NCI-H2171 treated with DMSO at 0.1 percent for 48 hours (cell line): ENCODE results near the gene SIRPA.

Experiments
- DNase-seq: peaks from one replicate; lab custom pipeline; 2025; lab: John Stamatoyannopoulos, UW

SIRPA gene

GRCh38 chr20:1888796-1889463 lies 6.3 kb upstream of the SIRPA start:
- DNase-seq, result no peak

GRCh38 chr20:1890469-1891262 lies 4.5 kb upstream of the SIRPA start:
- DNase-seq, result no peak

GRCh38 chr20:1891263-1892118 lies 3.7 kb upstream of the SIRPA start:
- DNase-seq, result peak; percentile 45

GRCh38 chr20:1892119-1892385 lies 3.2 kb upstream of the SIRPA start:
- peak; percentile 37 for DNase-seq

DNA sequence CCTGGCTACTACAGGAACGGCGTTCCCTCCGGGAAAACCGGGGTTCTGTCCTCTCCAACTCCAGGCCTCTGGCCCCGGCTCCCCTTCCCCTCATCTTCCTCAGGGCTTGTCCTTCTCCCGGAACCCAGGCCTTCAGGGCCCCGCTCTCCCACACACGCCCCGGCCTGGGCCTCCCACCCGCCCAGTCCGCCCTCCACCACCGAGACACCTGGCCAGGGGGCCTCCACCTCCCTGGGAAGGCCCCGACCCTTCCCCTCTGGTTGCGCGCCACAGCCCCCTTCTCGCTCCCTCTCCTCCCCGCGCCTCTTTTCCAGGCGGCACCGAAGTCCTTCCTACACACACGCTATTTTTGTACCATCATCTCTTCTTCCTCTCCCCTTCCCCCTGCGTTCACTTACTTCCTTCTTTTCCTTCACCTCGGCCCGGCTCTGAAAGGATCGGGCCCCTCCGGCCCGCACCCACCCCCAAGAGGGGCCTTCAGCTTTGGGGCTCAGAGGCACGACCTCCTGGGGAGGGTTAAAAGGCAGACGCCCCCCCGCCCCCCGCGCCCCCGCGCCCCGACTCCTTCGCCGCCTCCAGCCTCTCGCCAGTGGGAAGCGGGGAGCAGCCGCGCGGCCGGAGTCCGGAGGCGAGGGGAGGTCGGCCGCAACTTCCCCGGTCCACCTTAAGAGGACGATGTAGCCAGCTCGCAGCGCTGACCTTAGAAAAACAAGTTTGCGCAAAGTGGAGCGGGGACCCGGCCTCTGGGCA lies 1.3 kb upstream of the SIRPA start:
- DNase-seq, result no peak

DNA sequence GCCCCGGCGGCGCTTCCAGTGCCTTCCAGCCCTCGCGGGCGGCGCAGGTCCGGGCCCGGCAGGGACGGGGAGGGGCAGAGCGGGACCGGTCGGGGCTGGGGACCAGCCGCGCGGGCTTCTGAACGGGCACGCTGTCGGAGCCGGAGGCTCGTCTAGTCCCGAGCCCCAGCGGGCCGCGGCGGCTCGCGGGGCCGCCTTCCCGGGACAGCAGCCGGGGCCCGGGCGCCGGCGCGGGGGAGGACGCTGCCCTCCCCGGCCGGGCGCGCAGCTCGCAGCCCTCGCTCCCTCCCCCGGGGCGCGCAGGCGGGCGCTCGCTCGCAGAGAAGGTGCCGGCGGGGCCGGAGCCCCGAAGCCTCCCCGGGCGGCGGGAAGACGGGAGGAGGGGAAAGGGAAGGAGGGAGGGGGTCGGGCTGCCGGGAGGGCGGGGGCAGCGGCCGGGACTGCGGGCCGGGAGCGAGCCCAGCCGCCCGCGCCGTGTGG lies 696 bp upstream of the SIRPA start:
- DNase-seq, result peak; percentile 64

DNA sequence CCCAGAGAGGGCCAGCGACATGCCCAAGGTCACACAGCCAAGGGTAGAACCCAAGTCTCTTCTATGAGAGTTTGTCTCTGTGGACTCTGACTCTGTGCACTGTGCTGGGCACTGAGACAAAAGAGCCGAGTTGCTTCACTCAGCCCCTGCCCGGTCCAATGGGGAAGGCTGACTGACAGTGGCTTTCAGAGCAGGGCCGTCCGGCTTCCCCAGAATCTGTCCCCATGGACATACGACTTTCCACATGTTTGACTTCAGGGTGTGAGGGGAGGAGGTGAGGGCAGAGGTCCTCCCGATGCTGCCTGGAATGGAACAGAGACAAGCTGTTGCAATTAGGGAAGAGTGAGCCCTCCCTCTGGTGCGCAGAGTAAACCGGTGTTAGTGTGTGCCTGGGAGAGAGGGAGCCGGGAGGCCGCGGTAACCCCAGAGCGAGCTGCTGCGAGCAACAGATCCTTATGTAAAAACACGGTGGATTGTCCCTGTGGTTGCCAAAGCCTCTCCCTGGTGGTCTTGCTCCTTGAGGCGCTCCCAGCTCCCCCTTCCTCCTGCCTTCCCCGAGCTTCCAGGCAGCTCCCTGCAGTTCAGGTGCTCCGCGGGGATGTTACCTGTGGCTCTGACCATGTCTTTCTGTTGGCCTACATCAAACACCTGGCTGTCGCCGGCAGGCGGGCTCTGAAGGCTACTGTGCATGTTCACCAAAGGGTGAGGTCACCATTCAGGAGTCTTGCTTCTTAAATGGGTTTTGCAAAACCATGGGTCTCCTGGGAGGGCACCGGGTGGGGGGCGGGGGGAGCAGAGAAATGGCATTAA lies 672 bp downstream of the SIRPA start:
- no peak for DNase-seq

DNA sequence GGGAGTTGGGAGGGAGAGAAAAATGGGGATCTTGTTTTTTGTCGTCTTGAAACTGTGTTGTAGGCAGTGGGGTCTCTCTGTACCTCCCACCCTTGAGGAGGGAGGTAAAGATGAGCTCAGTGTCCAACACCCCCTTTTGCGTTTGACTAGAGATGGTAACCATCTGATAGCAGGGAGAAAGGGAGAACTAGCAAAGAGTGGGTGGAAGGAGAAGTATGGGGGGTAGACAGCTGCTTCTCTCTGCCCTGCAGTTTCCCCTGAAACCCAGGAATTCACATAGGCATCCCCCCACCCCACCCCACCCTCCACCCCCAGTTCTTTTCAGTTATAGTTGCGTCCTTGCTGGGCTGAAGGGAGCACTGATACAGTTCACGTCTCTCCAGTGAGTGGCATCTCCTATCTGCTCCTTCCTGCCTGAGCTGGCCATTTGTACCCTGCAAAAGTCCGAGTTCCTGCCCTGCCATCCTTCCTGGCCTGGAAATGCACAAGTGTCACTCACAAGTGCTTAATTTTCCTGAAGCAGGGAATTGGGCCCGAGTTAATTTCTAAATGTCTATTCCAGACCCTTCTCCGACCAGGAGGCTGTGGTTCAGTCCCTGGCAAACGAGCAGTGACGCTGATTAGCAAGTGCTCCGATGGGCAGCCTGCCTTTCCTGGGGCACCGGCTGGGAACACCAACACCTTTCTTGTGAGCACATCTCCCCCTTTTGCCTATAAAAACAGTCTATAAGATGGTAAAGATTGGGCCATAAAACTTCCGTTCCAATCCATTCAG lies 1.5 kb downstream of the SIRPA start:
- DNase-seq, result no peak

DNA sequence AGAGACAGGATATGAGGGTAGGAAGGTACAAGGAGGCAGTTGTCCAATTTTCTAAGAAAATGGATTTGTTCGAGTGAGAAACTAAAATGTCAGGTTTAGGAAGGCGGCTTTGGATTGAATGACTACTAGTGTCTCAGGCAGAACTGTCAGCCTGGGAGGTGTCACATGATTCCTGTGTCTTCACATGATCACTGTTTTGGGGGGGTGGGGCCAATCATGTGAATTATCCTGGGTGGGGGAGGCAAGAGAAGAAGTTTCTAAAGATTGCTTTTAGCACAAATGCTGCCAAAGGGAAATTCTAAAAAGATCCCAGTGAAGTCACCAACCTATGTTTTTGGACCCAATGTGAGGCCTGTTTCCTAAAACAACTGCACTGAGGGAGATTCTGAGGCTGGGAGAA lies 2.3 kb downstream of the SIRPA start:
- no peak for DNase-seq

DNA sequence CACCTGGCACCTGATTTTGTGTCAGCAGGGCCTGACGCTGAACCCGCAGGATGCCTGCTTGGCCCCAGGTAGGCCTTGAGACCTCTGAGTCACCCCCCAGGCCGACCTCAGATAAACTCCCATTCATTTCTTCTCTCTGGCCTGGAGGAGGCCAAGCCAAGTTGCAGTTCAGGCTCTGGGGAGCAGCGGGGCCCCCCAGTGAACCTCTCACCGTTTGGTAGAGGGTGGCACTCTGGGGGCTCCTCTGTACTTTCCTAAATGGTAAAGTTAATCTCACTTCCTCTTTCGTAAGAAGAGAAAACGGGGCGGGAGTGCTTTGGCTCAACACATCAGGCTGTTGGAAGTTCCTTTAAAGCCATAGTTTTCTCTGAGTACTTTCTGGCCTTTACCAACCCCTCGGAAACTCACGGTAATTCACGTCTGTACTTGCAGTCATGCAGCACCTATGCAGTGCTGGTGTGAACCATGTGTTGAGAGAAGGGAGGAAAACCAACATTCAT lies 2.8 kb downstream of the SIRPA start:
- DNase-seq, result no peak

- DNase-seq, result no peak
These were observed 3.5 kb downstream of the SIRPA start for GRCh38 chr20:1898482-1899240.

GRCh38 chr20:1899241-1899525 lies 4.0 kb downstream of the SIRPA start:
- DNase-seq, result no peak

DNA sequence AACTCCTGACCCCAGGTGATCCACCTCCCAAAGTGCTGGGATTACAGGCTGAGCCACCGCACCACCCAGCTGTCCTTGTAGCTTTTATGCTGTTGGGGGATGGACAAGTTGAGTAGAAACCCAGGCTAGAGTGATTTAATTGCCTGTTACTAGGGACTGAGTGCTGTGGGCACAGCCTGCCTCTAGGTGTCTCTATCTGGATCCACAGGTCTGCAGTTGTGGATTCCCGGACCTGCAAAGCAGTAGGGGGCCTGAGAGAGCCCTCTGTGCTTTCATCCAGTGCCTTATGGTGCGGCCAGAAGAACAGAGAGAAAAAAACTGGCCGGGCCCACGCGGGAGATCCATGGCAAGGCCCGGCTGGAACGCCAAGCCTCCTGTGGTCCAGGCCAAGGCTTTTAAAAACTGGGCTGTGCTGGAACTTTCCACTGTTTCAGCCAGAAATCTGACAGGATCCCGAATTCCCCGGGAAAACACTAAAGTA lies 5.2 kb downstream of the SIRPA start:
- peak; percentile 87 for DNase-seq

GRCh38 chr20:1901704-1902103 lies 6.5 kb downstream of the SIRPA start:
- DNase-seq, result no peak

GRCh38 chr20:1902188-1902587 lies 7.0 kb downstream of the SIRPA start:
- no peak for DNase-seq

GRCh38 chr20:1904135-1904534 lies 8.9 kb downstream of the SIRPA start:
- DNase-seq, result no peak

GRCh38 chr20:1905009-1905408 lies 9.8 kb downstream of the SIRPA start:
- no peak for DNase-seq

DNA sequence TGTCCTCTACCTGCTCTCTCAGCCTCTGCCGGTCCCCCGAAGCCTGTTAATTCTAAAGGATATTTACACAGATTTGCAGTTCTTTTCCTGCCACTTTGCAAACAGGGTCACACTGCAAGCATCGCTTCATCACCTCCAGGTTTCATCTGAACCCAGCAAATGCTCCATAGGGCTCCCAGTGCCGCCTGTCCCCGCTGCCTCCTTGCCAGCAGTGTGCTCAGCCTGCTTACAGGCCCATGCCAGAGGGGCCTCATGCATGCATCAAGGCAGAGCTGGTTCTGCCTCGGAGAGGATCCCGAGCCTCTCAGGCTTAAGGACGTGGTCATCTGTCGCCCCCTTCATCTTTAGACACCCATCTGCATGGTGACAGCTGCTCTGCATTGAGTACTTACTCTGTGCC lies 10.5 kb downstream of the SIRPA start:
- no peak for DNase-seq

DNA sequence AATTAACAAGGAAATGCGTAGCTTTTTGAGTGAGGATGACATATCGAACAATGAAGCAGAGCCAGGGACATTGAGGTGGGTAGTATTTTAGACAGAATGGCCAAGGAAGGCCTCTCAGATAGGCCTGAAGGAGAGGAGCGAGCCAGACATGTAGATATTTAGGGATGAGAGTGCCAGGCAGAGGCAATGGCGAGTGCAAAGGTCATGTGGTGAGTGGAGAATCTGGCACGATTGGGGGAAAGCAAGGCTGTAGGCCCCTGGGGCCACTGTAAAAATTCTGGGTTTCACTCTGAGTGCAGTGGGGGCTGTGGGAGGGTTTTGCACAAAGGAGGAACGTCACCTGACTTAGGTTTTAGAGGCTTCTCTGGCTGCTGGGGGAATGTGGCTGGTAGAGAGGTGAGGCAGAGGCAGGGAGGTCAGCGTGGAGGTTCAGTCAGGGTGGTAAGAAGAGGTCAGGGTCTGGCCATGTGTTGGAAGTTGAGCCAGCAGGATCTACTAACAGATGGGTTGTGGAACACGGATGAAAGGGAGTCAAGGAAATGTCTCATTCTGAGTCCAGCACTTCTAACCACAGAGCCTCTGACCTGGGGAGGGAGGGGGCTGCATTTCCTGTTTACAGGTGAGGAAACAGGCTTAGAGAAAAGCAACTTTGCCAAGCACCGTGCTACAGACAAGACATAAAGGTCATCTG lies 11.3 kb downstream of the SIRPA start:
- no peak for DNase-seq
